Activated naive CD4-positive, alpha-beta T cell treated with anti-CD3 and anti-CD28 coated beads, Interleukin-2, amount 10 ng/mL, durations not matched to agents 7 days and 5 days (primary cell): ENCODE results near the gene PGAP3.

Experiments used
- CTCF ChIA-PET: fragments of 350-600 bp; sonication (Branson Sonifier 250); formaldehyde crosslinking; loops from one replicate; lab custom pipeline; 2021; ENCODE audit warnings: antibody characterized with exemption; lab: Charles Lee
- DNase-seq: peaks from one replicate; pipeline ENCODE4 v3.0.0-alpha.2; 2020
- H3K27ac Mint-ChIP-seq: one replicate; pipeline ENCODE4 v1.8.0; 2021; ENCODE audit warnings: mild to moderate bottlenecking, moderate library complexity, mixed read lengths
- H3K27me3 Mint-ChIP-seq: one replicate; pipeline ENCODE4 v1.8.0; 2021; ENCODE audit warnings: mild to moderate bottlenecking, mixed read lengths
- H3K36me3 Mint-ChIP-seq: one replicate; pipeline ENCODE4 v1.8.0; 2021; ENCODE audit warnings: mixed read lengths
- H3K4me1 Mint-ChIP-seq: one replicate; pipeline ENCODE4 v1.8.0; 2021; ENCODE audit warnings: mixed read lengths
- H3K4me3 Mint-ChIP-seq: one replicate; pipeline ENCODE4 v1.8.0; 2021; ENCODE audit warnings: mild to moderate bottlenecking, moderate library complexity, mixed read lengths
- H3K9me3 Mint-ChIP-seq: one replicate; pipeline ENCODE4 v1.8.0; 2021; ENCODE audit warnings: mixed read lengths

The PGAP3 gene

DNA sequence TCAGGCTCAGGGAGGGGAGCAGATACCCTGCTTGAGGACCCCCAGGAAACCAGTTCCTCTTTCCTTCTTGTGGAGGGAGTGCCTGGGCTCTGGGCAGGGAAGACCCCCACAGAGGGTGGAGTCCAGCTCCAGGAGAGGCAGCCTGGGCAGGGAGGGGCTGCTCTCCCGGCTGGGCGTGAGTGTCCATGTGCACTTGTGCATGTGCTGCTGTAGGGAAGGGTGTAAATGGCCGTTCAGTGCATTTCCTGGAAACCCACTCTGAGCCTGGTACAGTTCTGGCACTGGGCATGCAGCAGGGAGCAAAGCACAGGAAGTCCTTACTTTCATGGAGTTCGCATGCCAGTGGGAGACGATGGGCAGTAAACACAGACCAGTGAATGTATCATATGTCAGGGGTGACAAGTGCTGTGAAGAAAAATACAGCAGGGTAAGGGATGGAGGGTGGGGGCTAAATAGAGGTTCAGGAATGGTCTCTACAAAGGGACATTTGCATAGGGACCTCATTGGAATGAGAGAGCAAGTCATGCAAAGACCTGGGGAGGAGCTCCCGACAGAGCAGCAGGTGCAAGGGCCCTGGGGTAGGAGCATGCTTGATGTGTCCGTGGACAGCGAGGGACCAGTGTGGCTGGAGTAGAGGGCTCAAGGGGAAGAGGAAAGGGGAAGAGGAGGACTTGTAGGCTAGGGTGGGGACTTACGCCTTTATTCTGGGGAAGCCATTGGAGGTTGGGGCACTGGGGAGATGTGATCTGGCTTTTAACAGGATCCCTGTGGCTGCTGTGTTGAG, 45.4 kb downstream of the PGAP3 start:
- CTCF ChIA-PET: interaction anchor here (0.9 to 18.2 kb wide), 6 partner anchors 8 to 20 kb away, joined by 4 to 200 read pairs (median 6); no protein-coding TSS in a partner anchor
- H3K27ac Mint-ChIP-seq: no peak overlapping the region
- no peak overlapping the region for H3K4me3 Mint-ChIP-seq
- no peak for DNase-seq
- peaks cover 14% of the 10 kb centered on the region for H3K36me3 Mint-ChIP-seq
- peaks cover 54% of the 10 kb centered on the region for H3K4me1 Mint-ChIP-seq
- no peaks in the 10 kb centered on the region for H3K27me3 Mint-ChIP-seq
- H3K9me3 Mint-ChIP-seq: no peaks in the 10 kb centered on the region

DNA sequence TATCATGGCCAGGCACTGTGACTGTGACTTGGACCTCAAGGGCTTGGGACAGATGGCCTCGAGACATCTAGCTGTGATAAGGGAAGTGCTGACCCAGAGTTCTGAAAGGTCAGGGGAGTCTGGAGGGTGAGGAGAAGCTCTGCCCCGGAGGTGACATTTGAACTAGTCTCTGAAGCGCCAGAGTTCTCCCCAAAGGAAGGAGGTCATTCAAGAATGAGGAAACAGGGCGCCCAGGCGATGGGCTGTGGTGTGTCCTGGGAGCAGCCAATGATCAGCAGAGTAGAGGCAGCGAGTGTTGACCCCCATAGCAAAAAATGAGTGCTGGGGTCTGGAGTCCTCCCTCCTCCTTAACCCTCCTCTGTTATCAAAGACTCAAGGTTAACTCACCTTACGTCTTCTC, 46.0 kb downstream of the PGAP3 start:
- no peak overlapping the region for H3K27ac Mint-ChIP-seq
- H3K4me3 Mint-ChIP-seq: no peak overlapping the region
- CTCF ChIA-PET: interaction anchor here (0.9 to 18.2 kb wide), 4 partner anchors 9 to 38 kb away, joined by 3 to 200 read pairs (median 4); no protein-coding TSS in a partner anchor
- peaks cover 14% of the 10 kb centered on the region for H3K36me3 Mint-ChIP-seq
- no peaks in the 10 kb centered on the region for H3K9me3 Mint-ChIP-seq
- H3K27me3 Mint-ChIP-seq: no peaks in the 10 kb centered on the region
- H3K4me1 Mint-ChIP-seq: peaks cover 54% of the 10 kb centered on the region
- DNase-seq: no peak

- CTCF ChIA-PET: interaction anchor here (1.0 to 18.2 kb wide), 4 partner anchors 8 to 39 kb away, joined by 3 to 200 read pairs (median 12); no protein-coding TSS in a partner anchor
- H3K27ac Mint-ChIP-seq: no peak overlapping the region
- peaks cover 59% of the 10 kb centered on the region for H3K4me1 Mint-ChIP-seq
- H3K36me3 Mint-ChIP-seq: peaks cover 14% of the 10 kb centered on the region
- H3K27me3 Mint-ChIP-seq: no peaks in the 10 kb centered on the region
- DNase-seq: no peak
- H3K9me3 Mint-ChIP-seq: no peaks in the 10 kb centered on the region
- no peak overlapping the region for H3K4me3 Mint-ChIP-seq
These were observed 46.8 kb downstream of the PGAP3 start for GRCh38 chr17:39641097-39641496.

DNA sequence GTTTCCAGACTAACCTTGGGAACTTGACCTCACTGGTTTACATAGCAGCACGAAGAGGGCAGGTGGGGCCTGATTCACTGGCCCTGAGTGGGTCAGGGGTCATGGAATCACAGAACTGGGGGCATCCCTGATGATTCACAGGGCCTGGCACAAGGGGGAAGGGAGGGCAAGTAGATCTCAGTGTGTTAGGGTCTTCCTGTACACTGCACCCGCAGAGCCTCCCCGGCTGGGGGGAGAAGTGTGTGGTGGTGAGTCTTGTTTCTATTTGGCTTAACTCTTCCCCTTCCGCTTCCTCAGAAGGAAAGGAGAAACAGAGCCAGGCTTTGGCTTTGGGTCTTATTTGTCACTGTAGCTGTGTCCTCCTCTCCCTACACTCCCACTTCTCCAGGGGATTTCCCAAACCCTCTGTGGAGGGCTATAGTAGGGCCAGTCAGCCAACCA, 47.2 kb downstream of the PGAP3 start:
- Mint-ChIP-seq H3K27me3 (no peaks in the 10 kb centered on the region), H3K4me3 (no peak overlapping the region), H3K27ac (no peak overlapping the region), H3K4me1 (peaks cover 62% of the 10 kb centered on the region), H3K9me3 (no peaks in the 10 kb centered on the region), H3K36me3 (peaks cover 14% of the 10 kb centered on the region)
- no peak for DNase-seq
- CTCF ChIA-PET: interaction anchor here (1.5 to 18.2 kb wide), 3 partner anchors 10 to 18 kb away, joined by 5 to 200 read pairs (median 21); no protein-coding TSS in a partner anchor

GRCh38 chr17:39639566-39640458, 48.0 kb downstream of the PGAP3 start:
- CTCF ChIA-PET: interaction anchor here (1.5 to 18.2 kb wide), 3 partner anchors 9 to 18 kb away, joined by 5 to 200 read pairs (median 21); no protein-coding TSS in a partner anchor
- H3K4me3 Mint-ChIP-seq: no peak overlapping the region
- H3K27ac Mint-ChIP-seq: no peak overlapping the region
- H3K9me3 Mint-ChIP-seq: no peaks in the 10 kb centered on the region
- peaks cover 64% of the 10 kb centered on the region for H3K4me1 Mint-ChIP-seq
- H3K27me3 Mint-ChIP-seq: no peaks in the 10 kb centered on the region
- H3K36me3 Mint-ChIP-seq: peaks cover 13% of the 10 kb centered on the region
- DNase-seq: no peak

DNA sequence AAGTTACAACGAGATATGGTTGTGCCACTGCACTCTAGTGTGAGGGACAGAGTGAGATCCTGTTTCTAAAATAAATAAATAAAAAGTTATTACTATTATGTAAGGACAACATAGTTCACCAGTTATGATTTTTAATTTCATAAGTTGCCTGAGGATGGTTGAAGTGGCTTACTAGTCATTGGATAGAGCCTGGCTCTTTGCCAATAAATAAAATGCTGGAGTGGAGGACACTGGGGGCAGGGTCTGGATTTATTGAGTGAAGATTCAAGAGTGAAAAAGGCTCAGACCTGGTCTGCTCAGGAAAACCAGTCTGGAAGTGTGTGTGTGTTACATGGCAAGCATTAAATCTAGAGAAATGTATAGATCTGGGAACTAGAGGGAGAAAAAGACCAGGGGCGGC, 48.8 kb downstream of the PGAP3 start:
- CTCF ChIA-PET: interaction anchor here (1.5 to 18.2 kb wide), 3 partner anchors 8 to 17 kb away, joined by 5 to 200 read pairs (median 21); no protein-coding TSS in a partner anchor
- DNase-seq: no peak
- Mint-ChIP-seq H3K27me3 (peaks cover 4% of the 10 kb centered on the region), H3K4me3 (peak overlapping the region; percentile 22), H3K9me3 (no peaks in the 10 kb centered on the region), H3K27ac (no peak overlapping the region), H3K36me3 (peaks cover 13% of the 10 kb centered on the region), H3K4me1 (peaks cover 64% of the 10 kb centered on the region)

- CTCF ChIA-PET: interaction anchor here (1.2 to 18.2 kb wide), 3 partner anchors 16 to 37 kb away, joined by 3 to 200 read pairs (median 7); no protein-coding TSS in a partner anchor
- no peak overlapping the region for H3K27ac Mint-ChIP-seq
- H3K9me3 Mint-ChIP-seq: no peaks in the 10 kb centered on the region
- peaks cover 61% of the 10 kb centered on the region for H3K4me1 Mint-ChIP-seq
- DNase-seq: no peak
- H3K27me3 Mint-ChIP-seq: peaks cover 9% of the 10 kb centered on the region
- H3K36me3 Mint-ChIP-seq: peaks cover 13% of the 10 kb centered on the region
- H3K4me3 Mint-ChIP-seq: peak overlapping the region; percentile 83
These were observed 49.5 kb downstream of the PGAP3 start for GRCh38 chr17:39638317-39638716.

GRCh38 chr17:39636927-39637736, 50.7 kb downstream of the PGAP3 start, which contains the start of gene STARD3:
Gene STARD3 (plus strand): TSS chr17:39637144. CDS start chr17:39653532, 16,388 bp downstream.
- Mint-ChIP-seq H3K4me1 (peaks cover 52% of the 10 kb centered on the region), H3K27me3 (peaks cover 20% of the 10 kb centered on the region), H3K36me3 (peaks cover 9% of the 10 kb centered on the region), H3K27ac (peak within 1 kb of the TSS; percentile 77), H3K4me3 (peak within 1 kb of the TSS; percentile 83), H3K9me3 (no peaks in the 10 kb centered on the region)
- DNase-seq: peak; percentile 96
- CTCF ChIA-PET: interaction anchor here (0.7 to 18.2 kb wide), 6 partner anchors 15 to 71 kb away, joined by 3 to 200 read pairs (median 3); no protein-coding TSS in a partner anchor

DNA sequence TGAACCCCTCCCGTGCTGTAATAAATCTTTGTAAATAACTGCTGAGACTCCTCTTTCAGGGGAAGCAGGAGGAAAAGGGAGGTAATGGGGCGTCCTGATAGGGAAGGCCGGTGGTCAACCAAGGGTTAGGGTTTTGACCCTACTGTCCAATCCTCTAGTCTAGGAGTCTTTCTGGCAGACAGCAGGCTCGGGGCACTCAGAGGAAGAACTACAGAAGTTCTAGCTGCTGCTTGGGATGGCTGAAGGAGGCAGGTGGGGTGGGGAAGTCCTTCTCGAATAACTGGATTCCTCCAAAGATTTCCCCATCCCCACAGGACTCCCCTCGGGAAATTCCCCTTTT, 51.3 kb downstream of the PGAP3 start:
- Mint-ChIP-seq H3K27me3 (peaks cover 26% of the 10 kb centered on the region), H3K27ac (peak overlapping the region; percentile 77), H3K4me1 (peaks cover 53% of the 10 kb centered on the region), H3K4me3 (peak overlapping the region; percentile 83), H3K9me3 (no peaks in the 10 kb centered on the region), H3K36me3 (peaks cover 9% of the 10 kb centered on the region)
- CTCF ChIA-PET: interaction anchor here (0.7 to 1.2 kb wide), 3 partner anchors 15 to 71 kb away, joined by 3 read pairs; no protein-coding TSS in a partner anchor
- DNase-seq: no peak

GRCh38 chr17:39635614-39636176, 52.2 kb downstream of the PGAP3 start:
- H3K9me3 Mint-ChIP-seq: no peaks in the 10 kb centered on the region
- H3K4me3 Mint-ChIP-seq: peak overlapping the region; percentile 19
- H3K36me3 Mint-ChIP-seq: peaks cover 9% of the 10 kb centered on the region
- DNase-seq: no peak
- peaks cover 34% of the 10 kb centered on the region for H3K27me3 Mint-ChIP-seq
- no peak overlapping the region for H3K27ac Mint-ChIP-seq
- CTCF ChIA-PET: interaction anchor here (1.2 to 6.8 kb wide), 5 partner anchors 11 to 70 kb away, joined by 3 to 56 read pairs (median 12); no protein-coding TSS in a partner anchor
- H3K4me1 Mint-ChIP-seq: peaks cover 55% of the 10 kb centered on the region

- Mint-ChIP-seq H3K27ac (no peak overlapping the region), H3K9me3 (no peaks in the 10 kb centered on the region), H3K36me3 (peaks cover 7% of the 10 kb centered on the region), H3K27me3 (peaks cover 47% of the 10 kb centered on the region), H3K4me3 (no peak overlapping the region), H3K4me1 (peaks cover 46% of the 10 kb centered on the region)
- CTCF ChIA-PET: interaction anchor here (0.8 to 6.8 kb wide), 8 partner anchors 9 to 110 kb away, joined by 3 to 56 read pairs (median 8); no protein-coding TSS in a partner anchor
- peak; percentile 34 for DNase-seq
These were observed 53.4 kb downstream of the PGAP3 start for GRCh38 chr17:39634384-39634871.

- peaks cover 3% of the 10 kb centered on the region for H3K36me3 Mint-ChIP-seq
- CTCF ChIA-PET: interaction anchor here (0.7 to 6.8 kb wide), 10 partner anchors 8 to 262 kb away, joined by 3 to 56 read pairs (median 4); partner anchors contain the start of gene PNMT
- H3K4me1 Mint-ChIP-seq: peaks cover 38% of the 10 kb centered on the region
- no peak overlapping the region for H3K27ac Mint-ChIP-seq
- H3K9me3 Mint-ChIP-seq: no peaks in the 10 kb centered on the region
- peaks cover 55% of the 10 kb centered on the region for H3K27me3 Mint-ChIP-seq
- no peak for DNase-seq
- no peak overlapping the region for H3K4me3 Mint-ChIP-seq
These were observed 54.2 kb downstream of the PGAP3 start for GRCh38 chr17:39633570-39634183.
